CD4-positive, alpha-beta memory T cell (primary cell): ENCODE results near the gene STK32B. TPM values are rescaled to one million over a fixed set of nuclear protein-coding genes. Genes with fewer than 3 reads are reported as not detected.

Source experiments
- CTCF ChIA-PET: fragments of 350-600 bp; sonication (Branson Sonifier 250); formaldehyde crosslinking; loops from one replicate; lab custom pipeline; 2021; ENCODE audit warnings: inconsistent platforms; ENCODE audit not compliant: partially characterized antibody; lab: Charles Lee
- POLR2A ChIA-PET: fragments of 350-600 bp; sonication (Branson Sonifier 250); formaldehyde crosslinking; loops from one replicate; lab custom pipeline; 2021; ENCODE audit not compliant: partially characterized antibody; lab: Charles Lee
- DNase-seq, 5 donors: peaks; one replicate each; pipeline versions ENCODE4 v3.0.0 to v3.0.0-alpha.2; 2020 to 2022; ENCODE audit warnings: mixed read lengths in 1 of 5
- H3K27ac ChIP-seq: one replicate; pipeline ENCODE4 v1.7.0; 2013; ENCODE audit warnings: low read depth, low read length
- H3K27me3 ChIP-seq: 2 replicates; pipeline ENCODE4 v1.7.0; 2013; ENCODE audit warnings: mild to moderate bottlenecking, low read length, moderate library complexity; ENCODE audit not compliant: insufficient read depth
- H3K36me3 ChIP-seq: 2 replicates; pipeline ENCODE4 v1.7.0; 2013; ENCODE audit warnings: mild to moderate bottlenecking, low read length, moderate library complexity; ENCODE audit not compliant: insufficient read depth
- H3K4me1 ChIP-seq: 2 replicates; pipeline ENCODE4 v1.7.0; 2013; ENCODE audit warnings: mild to moderate bottlenecking, low read length, moderate library complexity; ENCODE audit not compliant: insufficient read depth
- H3K4me3 ChIP-seq, 2 donors: one replicate each; pipeline ENCODE4 v1.7.0; 2013; ENCODE audit warnings: low read length in 2 of 2, mild to moderate bottlenecking in 1 of 2
- H3K9me3 ChIP-seq, 2 donors: one replicate each; pipeline ENCODE4 v1.7.0; 2013; ENCODE audit warnings: low read length in 2 of 2, control low read depth in 1 of 2; ENCODE audit not compliant: control insufficient read depth in 1 of 2
- H3K27ac Mint-ChIP-seq, 7 donors: one replicate each; pipeline ENCODE4 v1.8.0; 2020 to 2021; ENCODE audit warnings: mixed read lengths in 7 of 7, mild to moderate bottlenecking in 6 of 7, inconsistent platforms in 3 of 7, moderate library complexity in 3 of 7
- H3K27me3 Mint-ChIP-seq, 2 donors: one replicate each; pipeline ENCODE4 v1.8.0; 2020 to 2021; ENCODE audit warnings: mixed read lengths in 2 of 2
- H3K36me3 Mint-ChIP-seq, 2 donors: one replicate each; pipeline ENCODE4 v1.8.0; 2020 to 2021; ENCODE audit warnings: mixed read lengths in 2 of 2, inconsistent platforms in 1 of 2, mild to moderate bottlenecking in 1 of 2
- H3K4me1 Mint-ChIP-seq, 4 donors: one replicate each; pipeline ENCODE4 v1.8.0; 2020 to 2021; ENCODE audit warnings: mixed read lengths in 4 of 4, mild to moderate bottlenecking in 1 of 4
- H3K4me3 Mint-ChIP-seq, 8 donors: one replicate each; pipeline ENCODE4 v1.8.0; 2020 to 2021; ENCODE audit warnings: mixed read lengths in 8 of 8, mild to moderate bottlenecking in 7 of 8, moderate library complexity in 6 of 8, inconsistent platforms in 3 of 8
- H3K9me3 Mint-ChIP-seq, 8 donors: one replicate each; pipeline ENCODE4 v1.8.0; 2020 to 2021; ENCODE audit warnings: mixed read lengths in 8 of 8, mild to moderate bottlenecking in 5 of 8, inconsistent platforms in 3 of 8, moderate library complexity in 1 of 8
- intact Hi-C: fragments of 100-400 bp; cut with micrococcal nuclease; formaldehyde crosslinking; loops from one replicate; pipeline ENCODE4 v1.15.1; 2023
- polyA plus RNA-seq, 2 donors: library from polyadenylated mRNA; unstranded; fragments of 300-500 nt; fragmentation: Illumina TruSeq; gene quantifications; one replicate each; pipeline ENCODE4 v1.2.3, GENCODE V29; 2021
- total RNA-seq, 2 experiments: library from RNA; stranded (reverse); gene quantifications; one replicate each; pipeline ENCODE4 v1.2.3, GENCODE V29; 2021

The STK32B gene
- total and polyA plus RNA-seq, 4 experiments from 2014 or later, result not detected

GRCh38 chr4:5067908-5068307 lies 16.6 kb downstream of the STK32B start:
- intact Hi-C loops, result no loop called here
- Histone ChIP-seq H3K9me3 (no peaks in the 10 kb centered on the region), H3K4me1 (no peaks in the 10 kb centered on the region), H3K27me3 (no peaks in the 10 kb centered on the region), H3K4me3 (no peak overlapping the region), H3K36me3 (no peaks in the 10 kb centered on the region), H3K27ac (no peak overlapping the region)
- CTCF ChIA-PET, result no interaction called here
- Mint-ChIP-seq H3K4me3 (no peak overlapping the region), H3K36me3 (no peaks in the 10 kb centered on the region), H3K4me1 (no peaks in the 10 kb centered on the region), H3K27ac (no peak overlapping the region), H3K27me3 (peaks cover 3 to 6% of the 10 kb centered on the region in 2 donors), H3K9me3 (peaks cover 0 to 25% (median 10%) of the 10 kb centered on the region in 8 donors)
- no peak for DNase-seq
- POLR2A ChIA-PET, result no interaction called here

- Histone ChIP-seq H3K36me3 (no peaks in the 10 kb centered on the region), H3K27ac (no peak overlapping the region), H3K4me3 (no peak overlapping the region), H3K4me1 (no peaks in the 10 kb centered on the region), H3K9me3 (no peaks in the 10 kb centered on the region), H3K27me3 (no peaks in the 10 kb centered on the region)
- POLR2A ChIA-PET, result no interaction called here
- Mint-ChIP-seq H3K4me1 (no peaks in the 10 kb centered on the region), H3K4me3 (no peak overlapping the region), H3K27me3 (peaks cover 3 to 6% of the 10 kb centered on the region in 2 donors), H3K9me3 (peaks cover 0 to 29% (median 10%) of the 10 kb centered on the region in 8 donors), H3K36me3 (no peaks in the 10 kb centered on the region), H3K27ac (no peak overlapping the region)
- CTCF ChIA-PET, result no interaction called here
- DNase-seq, result no peak
- intact Hi-C loops, result no loop called here
Measured at GRCh38 chr4:5069901-5070300, 18.6 kb downstream of the STK32B start.

- ChIA-PET POLR2A (no interaction called here), CTCF (no interaction called here)
- Mint-ChIP-seq H3K4me1 (no peaks in the 10 kb centered on the region), H3K27ac (no peak overlapping the region), H3K27me3 (peaks cover 0 to 2% of the 10 kb centered on the region in 2 donors), H3K9me3 (peaks cover 1 to 22% (median 12%) of the 10 kb centered on the region in 8 donors), H3K4me3 (no peak overlapping the region), H3K36me3 (no peaks in the 10 kb centered on the region)
- Histone ChIP-seq H3K9me3 (no peaks in the 10 kb centered on the region), H3K36me3 (no peaks in the 10 kb centered on the region), H3K27ac (no peak overlapping the region), H3K4me1 (no peaks in the 10 kb centered on the region), H3K4me3 (no peak overlapping the region), H3K27me3 (no peaks in the 10 kb centered on the region)
- intact Hi-C loops, result no loop called here
- no peak for DNase-seq
Measured at GRCh38 chr4:5072948-5073347, 21.7 kb downstream of the STK32B start.

- H3K9me3 Mint-ChIP-seq, result peaks cover 7 to 30% (median 17%) of the 10 kb centered on the region in 8 donors
- H3K36me3 Mint-ChIP-seq, result no peaks in the 10 kb centered on the region
- H3K27me3 Mint-ChIP-seq, result peaks cover 0 to 7% of the 10 kb centered on the region in 2 donors
- no peak for DNase-seq
- H3K27ac Mint-ChIP-seq, result no peak overlapping the region
- no peak overlapping the region for H3K4me3 Mint-ChIP-seq
- H3K27me3 ChIP-seq, result no peaks in the 10 kb centered on the region
- ChIA-PET CTCF (no interaction called here), POLR2A (no interaction called here)
- H3K4me3 ChIP-seq, result no peak overlapping the region
- no peaks in the 10 kb centered on the region for H3K36me3 ChIP-seq
- H3K27ac ChIP-seq, result no peak overlapping the region
- intact Hi-C loops, result no loop called here
- no peaks in the 10 kb centered on the region for H3K4me1 Mint-ChIP-seq
- no peaks in the 10 kb centered on the region for H3K4me1 ChIP-seq
- peaks cover 0 to 3% of the 10 kb centered on the region in 2 donors for H3K9me3 ChIP-seq
Measured at GRCh38 chr4:5078009-5078408, 26.7 kb downstream of the STK32B start.

GRCh38 chr4:5079581-5079980 lies 28.3 kb downstream of the STK32B start:
- H3K9me3 ChIP-seq, result peaks cover 0 to 3% of the 10 kb centered on the region in 2 donors
- no peak for DNase-seq
- no peak overlapping the region for H3K27ac ChIP-seq
- Mint-ChIP-seq H3K9me3 (peaks cover 7 to 31% (median 20%) of the 10 kb centered on the region in 8 donors), H3K4me1 (no peaks in the 10 kb centered on the region), H3K4me3 (no peak overlapping the region), H3K36me3 (no peaks in the 10 kb centered on the region), H3K27ac (no peak overlapping the region), H3K27me3 (peaks cover 0 to 7% of the 10 kb centered on the region in 2 donors)
- no peaks in the 10 kb centered on the region for H3K36me3 ChIP-seq
- intact Hi-C loops, result no loop called here
- CTCF ChIA-PET, result no interaction called here
- POLR2A ChIA-PET, result no interaction called here
- no peak overlapping the region for H3K4me3 ChIP-seq
- no peaks in the 10 kb centered on the region for H3K4me1 ChIP-seq
- no peaks in the 10 kb centered on the region for H3K27me3 ChIP-seq

- Mint-ChIP-seq H3K4me3 (no peak overlapping the region), H3K27me3 (peaks cover 0 to 7% of the 10 kb centered on the region in 2 donors), H3K9me3 (peaks cover 7 to 45% (median 27%) of the 10 kb centered on the region in 8 donors), H3K36me3 (no peaks in the 10 kb centered on the region), H3K27ac (no peak overlapping the region), H3K4me1 (no peaks in the 10 kb centered on the region)
- peaks cover 0 to 3% of the 10 kb centered on the region in 2 donors for H3K9me3 ChIP-seq
- H3K27ac ChIP-seq, result no peak overlapping the region
- ChIA-PET CTCF (no interaction called here), POLR2A (no interaction called here)
- H3K27me3 ChIP-seq, result no peaks in the 10 kb centered on the region
- H3K4me3 ChIP-seq, result no peak overlapping the region
- no peak for DNase-seq
- no peaks in the 10 kb centered on the region for H3K4me1 ChIP-seq
- intact Hi-C loops, result no loop called here
- no peaks in the 10 kb centered on the region for H3K36me3 ChIP-seq
Measured at GRCh38 chr4:5081441-5081999, 30.2 kb downstream of the STK32B start.

- H3K27me3 Mint-ChIP-seq, result peaks cover 0 to 5% of the 10 kb centered on the region in 2 donors
- peaks cover 7 to 45% (median 25%) of the 10 kb centered on the region in 8 donors for H3K9me3 Mint-ChIP-seq
- ChIA-PET CTCF (no interaction called here), POLR2A (no interaction called here)
- Histone ChIP-seq H3K27ac (no peak overlapping the region), H3K27me3 (no peaks in the 10 kb centered on the region), H3K9me3 (peaks cover 0 to 3% of the 10 kb centered on the region in 2 donors), H3K4me1 (no peaks in the 10 kb centered on the region), H3K36me3 (no peaks in the 10 kb centered on the region), H3K4me3 (no peak overlapping the region)
- no peak overlapping the region for H3K27ac Mint-ChIP-seq
- DNase-seq, result no peak
- intact Hi-C loops, result no loop called here
- H3K4me3 Mint-ChIP-seq, result no peak overlapping the region
- H3K4me1 Mint-ChIP-seq, result no peaks in the 10 kb centered on the region
- no peaks in the 10 kb centered on the region for H3K36me3 Mint-ChIP-seq
Measured at GRCh38 chr4:5082376-5082775, 31.1 kb downstream of the STK32B start.
